CD4-positive, alpha-beta memory T cell (primary cell): ENCODE measurements around the gene C6orf52. TPM values are rescaled to one million over a fixed set of nuclear protein-coding genes. Genes with fewer than 3 reads are reported as not detected.

ENCODE experiments used
- CTCF ChIA-PET: fragments of 350-600 bp; sonication (Branson Sonifier 250); formaldehyde crosslinking; loops from one replicate; lab custom pipeline; 2021; ENCODE audit warnings: inconsistent platforms; ENCODE audit not compliant: partially characterized antibody; lab: Charles Lee
- POLR2A ChIA-PET: fragments of 350-600 bp; sonication (Branson Sonifier 250); formaldehyde crosslinking; loops from one replicate; lab custom pipeline; 2021; ENCODE audit not compliant: partially characterized antibody; lab: Charles Lee
- DNase-seq, 5 donors: peaks; one replicate each; pipeline versions ENCODE4 v3.0.0 to v3.0.0-alpha.2; 2020 to 2022; ENCODE audit warnings: mixed read lengths in 1 of 5
- H3K27ac ChIP-seq: one replicate; pipeline ENCODE4 v1.7.0; 2013; ENCODE audit warnings: low read depth, low read length
- H3K27me3 ChIP-seq: 2 replicates; pipeline ENCODE4 v1.7.0; 2013; ENCODE audit warnings: mild to moderate bottlenecking, low read length, moderate library complexity; ENCODE audit not compliant: insufficient read depth
- H3K36me3 ChIP-seq: 2 replicates; pipeline ENCODE4 v1.7.0; 2013; ENCODE audit warnings: mild to moderate bottlenecking, low read length, moderate library complexity; ENCODE audit not compliant: insufficient read depth
- H3K4me1 ChIP-seq: 2 replicates; pipeline ENCODE4 v1.7.0; 2013; ENCODE audit warnings: mild to moderate bottlenecking, low read length, moderate library complexity; ENCODE audit not compliant: insufficient read depth
- H3K4me3 ChIP-seq, 2 donors: one replicate each; pipeline ENCODE4 v1.7.0; 2013; ENCODE audit warnings: low read length in 2 of 2, mild to moderate bottlenecking in 1 of 2
- H3K9me3 ChIP-seq, 2 donors: one replicate each; pipeline ENCODE4 v1.7.0; 2013; ENCODE audit warnings: low read length in 2 of 2, control low read depth in 1 of 2; ENCODE audit not compliant: control insufficient read depth in 1 of 2
- H3K27ac Mint-ChIP-seq, 7 donors: one replicate each; pipeline ENCODE4 v1.8.0; 2020 to 2021; ENCODE audit warnings: mixed read lengths in 7 of 7, mild to moderate bottlenecking in 6 of 7, inconsistent platforms in 3 of 7, moderate library complexity in 3 of 7
- H3K27me3 Mint-ChIP-seq, 2 donors: one replicate each; pipeline ENCODE4 v1.8.0; 2020 to 2021; ENCODE audit warnings: mixed read lengths in 2 of 2
- H3K36me3 Mint-ChIP-seq, 2 donors: one replicate each; pipeline ENCODE4 v1.8.0; 2020 to 2021; ENCODE audit warnings: mixed read lengths in 2 of 2, inconsistent platforms in 1 of 2, mild to moderate bottlenecking in 1 of 2
- H3K4me1 Mint-ChIP-seq, 4 donors: one replicate each; pipeline ENCODE4 v1.8.0; 2020 to 2021; ENCODE audit warnings: mixed read lengths in 4 of 4, mild to moderate bottlenecking in 1 of 4
- H3K4me3 Mint-ChIP-seq, 8 donors: one replicate each; pipeline ENCODE4 v1.8.0; 2020 to 2021; ENCODE audit warnings: mixed read lengths in 8 of 8, mild to moderate bottlenecking in 7 of 8, moderate library complexity in 6 of 8, inconsistent platforms in 3 of 8
- H3K9me3 Mint-ChIP-seq, 8 donors: one replicate each; pipeline ENCODE4 v1.8.0; 2020 to 2021; ENCODE audit warnings: mixed read lengths in 8 of 8, mild to moderate bottlenecking in 5 of 8, inconsistent platforms in 3 of 8, moderate library complexity in 1 of 8
- intact Hi-C: fragments of 100-400 bp; cut with micrococcal nuclease; formaldehyde crosslinking; loops from one replicate; pipeline ENCODE4 v1.15.1; 2023
- polyA plus RNA-seq, 2 donors: library from polyadenylated mRNA; unstranded; fragments of 300-500 nt; fragmentation: Illumina TruSeq; gene quantifications; one replicate each; pipeline ENCODE4 v1.2.3, GENCODE V29; 2021
- total RNA-seq, 2 experiments: library from RNA; stranded (reverse); gene quantifications; one replicate each; pipeline ENCODE4 v1.2.3, GENCODE V29; 2021

Gene C6orf52
- total and polyA plus RNA-seq, 4 experiments from 2014 or later: 1.2 to 1.5 (median 1.5) TPM; not detected in 1

- DNase-seq: no peak
- H3K27me3 Mint-ChIP-seq: peaks cover 11% of the 10 kb centered on the region in 2 donors
- H3K9me3 Mint-ChIP-seq: peaks cover 0 to 3% (median 0%) of the 10 kb centered on the region in 8 donors
- no peak overlapping the region for H3K27ac Mint-ChIP-seq
- Histone ChIP-seq H3K27me3 (no peaks in the 10 kb centered on the region), H3K4me3 (no peak overlapping the region), H3K27ac (no peak overlapping the region), H3K4me1 (no peaks in the 10 kb centered on the region), H3K36me3 (no peaks in the 10 kb centered on the region), H3K9me3 (no peaks in the 10 kb centered on the region)
- no peak overlapping the region for H3K4me3 Mint-ChIP-seq
- intact Hi-C loops: no loop called here
- H3K36me3 Mint-ChIP-seq: no peaks in the 10 kb centered on the region
- ChIA-PET POLR2A (no interaction called here), CTCF (no interaction called here)
- H3K4me1 Mint-ChIP-seq: peaks cover 0 to 5% (median 4%) of the 10 kb centered on the region in 4 donors
These were observed 52.9 kb downstream of the C6orf52 start for GRCh38 chr6:10641528-10641927.

DNA sequence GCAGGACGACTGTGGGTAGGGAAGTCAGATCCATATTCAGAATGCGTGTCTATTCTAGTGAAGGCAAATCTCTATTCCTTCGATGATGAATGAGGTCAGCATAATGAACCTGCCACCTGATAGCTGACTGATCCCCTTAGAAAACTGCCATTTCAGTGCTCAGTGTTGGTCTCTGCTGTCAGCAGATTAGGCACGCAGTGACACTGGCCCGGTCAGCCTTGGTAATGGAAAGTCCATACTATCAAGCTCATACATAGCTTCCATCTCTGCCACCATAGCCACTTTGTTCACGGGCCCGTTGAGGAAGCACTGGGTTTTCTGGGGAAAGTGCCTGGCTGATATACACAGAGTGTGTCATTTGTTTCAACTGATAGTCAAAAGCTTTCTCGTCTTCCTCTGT is 54.0 kb downstream of the C6orf52 start:
- ChIA-PET POLR2A (no interaction called here), CTCF (no interaction called here)
- Histone ChIP-seq H3K4me3 (no peak overlapping the region), H3K36me3 (no peaks in the 10 kb centered on the region), H3K27ac (no peak overlapping the region), H3K4me1 (no peaks in the 10 kb centered on the region), H3K9me3 (no peaks in the 10 kb centered on the region), H3K27me3 (no peaks in the 10 kb centered on the region)
- Mint-ChIP-seq H3K27ac (no peak overlapping the region), H3K4me1 (peaks cover 0 to 5% (median 4%) of the 10 kb centered on the region in 4 donors), H3K4me3 (no peak overlapping the region), H3K36me3 (no peaks in the 10 kb centered on the region), H3K9me3 (peaks cover 0 to 3% (median 0%) of the 10 kb centered on the region in 8 donors), H3K27me3 (peaks cover 11% of the 10 kb centered on the region in 2 donors)
- intact Hi-C loops: no loop called here
- no peak for DNase-seq

DNA sequence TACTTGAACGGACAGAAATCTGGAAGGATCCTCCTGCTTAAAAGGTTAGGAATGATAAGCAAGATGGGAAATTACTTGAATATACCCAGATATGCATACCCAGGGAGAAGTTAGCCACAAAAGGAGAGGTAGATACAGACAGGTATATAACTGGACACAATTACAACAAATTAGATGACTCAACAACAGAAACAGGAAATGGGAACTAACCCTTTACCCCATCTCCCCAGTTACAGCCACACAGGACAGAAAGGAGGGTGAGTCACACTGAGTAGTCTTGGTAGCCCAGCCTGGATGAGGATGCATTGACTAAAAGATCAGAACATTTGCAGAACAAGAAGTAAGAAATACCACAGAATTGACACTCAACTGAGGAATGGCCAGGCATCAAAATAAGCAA is 61.2 kb downstream of the C6orf52 start:
- Mint-ChIP-seq H3K9me3 (peaks cover 0 to 2% (median 0%) of the 10 kb centered on the region in 8 donors), H3K36me3 (no peaks in the 10 kb centered on the region), H3K27me3 (no peaks in the 10 kb centered on the region), H3K4me3 (no peak overlapping the region), H3K27ac (no peak overlapping the region), H3K4me1 (no peaks in the 10 kb centered on the region)
- intact Hi-C loops: no loop called here
- ChIA-PET POLR2A (no interaction called here), CTCF (no interaction called here)
- DNase-seq: no peak
- H3K4me3 ChIP-seq: no peak overlapping the region
- H3K4me1 ChIP-seq: no peaks in the 10 kb centered on the region
- no peaks in the 10 kb centered on the region for H3K27me3 ChIP-seq
- no peak overlapping the region for H3K27ac ChIP-seq
- no peaks in the 10 kb centered on the region for H3K36me3 ChIP-seq
- no peaks in the 10 kb centered on the region for H3K9me3 ChIP-seq

DNA sequence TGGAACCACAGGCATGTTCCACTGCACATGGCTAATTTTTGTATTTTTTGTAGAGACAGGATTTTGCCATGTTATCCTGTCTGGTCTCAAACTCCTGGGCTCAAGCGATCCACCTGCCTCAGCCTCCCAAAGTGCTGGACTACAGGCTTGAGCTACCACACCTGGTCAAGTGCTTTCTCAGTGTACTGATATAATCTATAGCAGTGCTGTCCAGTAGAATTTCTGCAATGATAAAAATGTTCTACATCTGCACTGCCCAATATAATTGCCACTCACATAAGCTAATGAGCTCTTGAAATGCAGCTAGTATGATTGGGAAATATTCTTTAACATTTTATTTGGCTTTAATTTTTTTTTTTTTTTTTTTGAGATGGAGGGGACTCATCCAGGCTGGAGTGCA is 64.2 kb downstream of the C6orf52 start:
- H3K27ac ChIP-seq: no peak overlapping the region
- ChIA-PET CTCF (interaction anchor here (0.7 kb wide), 1 partner anchor 536 kb away, joined by 3 read pairs; no protein-coding TSS in a partner anchor), POLR2A (no interaction called here)
- H3K9me3 ChIP-seq: no peaks in the 10 kb centered on the region
- no peaks in the 10 kb centered on the region for H3K27me3 Mint-ChIP-seq
- no peak overlapping the region for H3K4me3 ChIP-seq
- no peaks in the 10 kb centered on the region for H3K4me1 ChIP-seq
- no peaks in the 10 kb centered on the region for H3K9me3 Mint-ChIP-seq
- H3K27me3 ChIP-seq: no peaks in the 10 kb centered on the region
- H3K27ac Mint-ChIP-seq: no peak overlapping the region
- intact Hi-C loops: no loop called here
- H3K36me3 Mint-ChIP-seq: peaks cover 6 to 18% of the 10 kb centered on the region in 2 donors
- DNase-seq: no peak
- no peak overlapping the region for H3K4me3 Mint-ChIP-seq
- no peaks in the 10 kb centered on the region for H3K4me1 Mint-ChIP-seq
- H3K36me3 ChIP-seq: no peaks in the 10 kb centered on the region

- peaks cover 13 to 36% of the 10 kb centered on the region in 2 donors for H3K36me3 Mint-ChIP-seq
- H3K27me3 Mint-ChIP-seq: no peaks in the 10 kb centered on the region
- POLR2A ChIA-PET: no interaction called here
These were observed 66.6 kb downstream of the C6orf52 start for GRCh38 chr6:10627800-10628199.

DNA sequence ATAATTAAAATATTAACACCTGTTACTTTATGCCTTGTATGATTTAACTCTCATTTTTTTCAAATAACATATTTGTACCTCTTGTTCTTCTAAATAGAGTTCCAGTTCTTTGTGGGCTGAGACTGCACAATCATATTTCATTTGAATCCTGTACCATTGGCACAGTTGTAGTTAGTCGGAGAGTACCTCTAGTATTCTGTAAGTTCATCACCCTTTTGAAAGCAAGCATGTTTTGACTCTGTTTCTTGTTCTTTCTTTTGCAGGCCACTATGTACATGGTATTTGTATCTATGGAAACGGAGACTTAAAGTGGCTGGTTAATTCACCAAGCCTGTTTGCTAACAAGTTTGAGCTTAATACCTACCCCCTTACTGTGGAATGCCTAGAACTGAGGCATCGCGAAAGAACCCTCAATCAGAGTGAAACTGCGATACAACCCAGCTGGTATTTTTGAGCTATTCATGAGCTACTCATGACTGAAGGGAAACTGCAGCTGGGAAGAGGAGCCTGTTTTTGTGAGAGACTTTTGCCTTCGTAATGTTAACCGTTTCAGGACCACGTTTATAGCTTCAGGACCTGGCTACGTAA is 68.2 kb downstream of the C6orf52 start:
- peaks cover 0 to 2% (median 0%) of the 10 kb centered on the region in 8 donors for H3K9me3 Mint-ChIP-seq
- no peaks in the 10 kb centered on the region for H3K36me3 ChIP-seq
- no peaks in the 10 kb centered on the region for H3K9me3 ChIP-seq
- H3K4me3 Mint-ChIP-seq: no peak overlapping the region
- H3K4me3 ChIP-seq: no peak overlapping the region
- intact Hi-C loops: no loop called here
- CTCF ChIA-PET: no interaction called here
- no peak overlapping the region for H3K27ac Mint-ChIP-seq
- no peak for DNase-seq
- POLR2A ChIA-PET: no interaction called here
- no peaks in the 10 kb centered on the region for H3K4me1 ChIP-seq
- H3K27ac ChIP-seq: no peak overlapping the region
- H3K36me3 Mint-ChIP-seq: peaks cover 22 to 44% of the 10 kb centered on the region in 2 donors
- no peaks in the 10 kb centered on the region for H3K27me3 ChIP-seq
- no peaks in the 10 kb centered on the region for H3K27me3 Mint-ChIP-seq
- no peaks in the 10 kb centered on the region for H3K4me1 Mint-ChIP-seq

More at GRCh38 chr6:10627800-10628199, 66.6 kb downstream of the C6orf52 start:
- Histone ChIP-seq H3K4me3 (no peak overlapping the region), H3K36me3 (no peaks in the 10 kb centered on the region), H3K27me3 (no peaks in the 10 kb centered on the region), H3K27ac (no peak overlapping the region), H3K4me1 (no peaks in the 10 kb centered on the region), H3K9me3 (no peaks in the 10 kb centered on the region)
- H3K4me1 Mint-ChIP-seq: no peaks in the 10 kb centered on the region
- DNase-seq: no peak
- intact Hi-C loops: no loop called here
- no peak overlapping the region for H3K4me3 Mint-ChIP-seq
- H3K27ac Mint-ChIP-seq: no peak overlapping the region
- peaks cover 0 to 2% (median 0%) of the 10 kb centered on the region in 8 donors for H3K9me3 Mint-ChIP-seq
- CTCF ChIA-PET: no interaction called here

GRCh38 chr6:10624836-10625235 is 69.6 kb downstream of the C6orf52 start:
- H3K27ac Mint-ChIP-seq: no peak overlapping the region
- H3K9me3 Mint-ChIP-seq: peaks cover 0 to 2% (median 0%) of the 10 kb centered on the region in 8 donors
- ChIA-PET POLR2A (no interaction called here), CTCF (no interaction called here)
- Histone ChIP-seq H3K4me1 (no peaks in the 10 kb centered on the region), H3K27ac (no peak overlapping the region), H3K36me3 (no peaks in the 10 kb centered on the region), H3K4me3 (no peak overlapping the region), H3K27me3 (no peaks in the 10 kb centered on the region), H3K9me3 (no peaks in the 10 kb centered on the region)
- intact Hi-C loops: no loop called here
- H3K4me3 Mint-ChIP-seq: no peak overlapping the region
- H3K36me3 Mint-ChIP-seq: peaks cover 24 to 47% of the 10 kb centered on the region in 2 donors
- H3K4me1 Mint-ChIP-seq: no peaks in the 10 kb centered on the region
- no peak for DNase-seq
- no peaks in the 10 kb centered on the region for H3K27me3 Mint-ChIP-seq
